SU-DHL-6 (cell line): ENCODE measurements around the gene WDR35.

Experiments used
- EZH2phosphoT487 ChIP-seq: fragments of 200-600 bp; sonication (generic), shearing (Covaris generic); conservative IDR thresholded peaks from 2 replicates; pipeline ENCODE4 v1.6.1; 2018; ENCODE audit warnings: mild to moderate bottlenecking, antibody characterized with exemption, low read length, moderate library complexity, mixed read lengths
- TF ChIP-seq, protein P1 (sequence below): fragments of 200-600 bp; sonication (generic); IDR thresholded peaks from one replicate; pipeline ENCODE4 v1.5.1; 2017; ENCODE audit warnings: antibody characterized with exemption, mild to moderate bottlenecking, low read length, moderate library complexity; ENCODE audit not compliant: insufficient read depth, poor library complexity, severe bottlenecking

DNA sequence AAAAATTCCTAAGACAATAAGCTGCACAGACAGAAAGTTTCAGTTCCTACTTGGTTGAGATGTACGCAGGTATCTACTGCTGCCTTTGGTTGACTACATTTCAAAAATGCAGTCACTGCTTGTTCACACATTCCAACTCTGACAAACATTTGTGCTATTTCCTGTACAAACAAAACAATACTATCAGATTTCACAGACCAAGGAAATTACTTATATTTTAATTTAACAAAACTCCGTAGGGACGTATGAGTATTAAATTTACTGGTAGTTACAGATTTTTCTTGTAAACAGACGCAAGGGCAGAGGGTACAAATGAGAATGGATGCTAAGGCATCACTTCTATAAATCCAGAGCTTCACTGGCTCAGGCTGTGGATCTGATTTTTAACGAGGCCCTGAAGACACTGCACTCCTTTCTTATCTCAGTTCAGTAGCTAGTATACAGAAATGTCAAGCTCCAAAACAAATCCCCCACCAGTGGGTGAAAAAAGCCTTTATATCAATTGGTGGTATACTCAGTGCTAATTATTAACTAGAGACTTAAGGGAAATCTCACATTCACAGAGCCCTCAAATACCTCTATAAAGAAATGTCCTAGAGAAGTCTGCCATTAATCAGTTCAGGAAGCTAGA lies 56.4 kb downstream of the WDR35 start:
- TF ChIP-seq, protein P1, sequence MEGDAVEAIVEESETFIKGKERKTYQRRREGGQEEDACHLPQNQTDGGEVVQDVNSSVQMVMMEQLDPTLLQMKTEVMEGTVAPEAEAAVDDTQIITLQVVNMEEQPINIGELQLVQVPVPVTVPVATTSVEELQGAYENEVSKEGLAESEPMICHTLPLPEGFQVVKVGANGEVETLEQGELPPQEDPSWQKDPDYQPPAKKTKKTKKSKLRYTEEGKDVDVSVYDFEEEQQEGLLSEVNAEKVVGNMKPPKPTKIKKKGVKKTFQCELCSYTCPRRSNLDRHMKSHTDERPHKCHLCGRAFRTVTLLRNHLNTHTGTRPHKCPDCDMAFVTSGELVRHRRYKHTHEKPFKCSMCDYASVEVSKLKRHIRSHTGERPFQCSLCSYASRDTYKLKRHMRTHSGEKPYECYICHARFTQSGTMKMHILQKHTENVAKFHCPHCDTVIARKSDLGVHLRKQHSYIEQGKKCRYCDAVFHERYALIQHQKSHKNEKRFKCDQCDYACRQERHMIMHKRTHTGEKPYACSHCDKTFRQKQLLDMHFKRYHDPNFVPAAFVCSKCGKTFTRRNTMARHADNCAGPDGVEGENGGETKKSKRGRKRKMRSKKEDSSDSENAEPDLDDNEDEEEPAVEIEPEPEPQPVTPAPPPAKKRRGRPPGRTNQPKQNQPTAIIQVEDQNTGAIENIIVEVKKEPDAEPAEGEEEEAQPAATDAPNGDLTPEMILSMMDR, result no peak
- TF ChIP-seq EZH2phosphoT487, result no peak
